Myocyte (in vitro differentiated cells): ENCODE data around the gene PYCR2. TPM values are rescaled to one million over a fixed set of nuclear protein-coding genes. Genes with fewer than 3 reads are reported as not detected.
"Not testable (repeated sequence)": the region's sequence is repeated elsewhere in the genome, so short reads cannot be mapped to it uniquely, and the experiment has no call there.

ENCODE experiments used
- DNase-seq: peaks from one replicate; pipeline ENCODE4 v3.0.0-alpha.2; 2012; ENCODE audit warnings: low read depth
- total RNA-seq: library from RNA; depleted of rRNA; stranded (reverse); fragments of >200 nt; gene quantifications from 2 replicates; pipeline ENCODE4 v1.2.3, GENCODE V29; 2014

The PYCR2 gene
- total RNA-seq, 1 donor from 2014 or later = 58.1 TPM

DNA sequence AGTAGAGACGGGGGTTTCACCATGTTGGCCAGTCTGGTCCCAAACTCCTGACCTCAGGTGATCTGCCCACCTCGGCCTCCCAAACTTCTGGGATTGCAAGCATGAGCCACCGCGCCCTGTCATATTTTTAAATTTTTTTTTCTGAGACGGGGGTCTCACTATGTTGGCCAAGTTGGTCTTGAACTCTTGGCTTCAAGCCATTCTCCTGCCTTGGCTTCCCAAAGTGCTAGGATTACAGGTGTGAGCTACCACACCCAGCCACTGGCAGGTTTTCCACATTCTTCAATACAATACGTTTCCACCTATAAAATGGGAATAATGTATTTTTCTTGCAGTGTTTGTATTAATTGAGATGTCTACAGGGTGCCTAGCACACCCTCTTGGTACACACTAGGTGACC, 31.7 kb downstream of the PYCR2 start:
- DNase-seq = no peak

DNA sequence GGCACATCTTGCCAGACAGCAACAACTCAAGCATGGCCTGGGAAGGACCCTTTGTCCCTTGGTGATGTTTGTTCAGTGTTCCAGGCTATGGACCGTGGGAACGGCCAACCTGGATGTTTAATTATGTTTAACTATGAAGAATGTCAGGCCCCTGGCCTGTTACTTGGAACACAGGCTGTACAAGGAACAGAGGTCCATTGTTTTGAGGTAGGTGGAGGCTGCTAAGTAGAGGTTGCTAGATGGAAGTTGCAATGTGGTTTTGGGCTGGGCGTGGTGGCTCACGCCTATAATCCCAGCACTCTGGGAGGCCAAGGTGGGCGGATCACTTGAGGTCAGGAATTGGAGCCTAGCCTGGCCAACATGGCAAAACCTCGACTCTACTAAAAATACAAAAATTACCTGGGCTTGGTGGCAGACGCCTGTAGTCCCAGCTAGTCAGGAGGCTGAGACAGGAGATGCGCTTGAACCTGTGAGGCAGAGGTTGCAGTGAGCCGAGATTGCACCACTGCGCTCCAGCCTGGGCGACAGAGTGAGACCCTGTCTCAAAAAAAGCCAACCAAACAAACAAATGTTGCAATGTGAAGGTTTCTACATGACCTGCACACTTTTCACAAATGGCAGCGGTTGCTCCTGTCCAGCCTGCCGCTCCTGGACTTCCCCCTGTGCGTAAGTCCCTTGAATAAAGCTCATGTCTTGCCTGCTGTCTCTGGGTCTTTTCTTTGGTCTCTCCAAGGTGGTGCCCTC, 32.6 kb downstream of the PYCR2 start:
- DNase-seq = no peak

DNA sequence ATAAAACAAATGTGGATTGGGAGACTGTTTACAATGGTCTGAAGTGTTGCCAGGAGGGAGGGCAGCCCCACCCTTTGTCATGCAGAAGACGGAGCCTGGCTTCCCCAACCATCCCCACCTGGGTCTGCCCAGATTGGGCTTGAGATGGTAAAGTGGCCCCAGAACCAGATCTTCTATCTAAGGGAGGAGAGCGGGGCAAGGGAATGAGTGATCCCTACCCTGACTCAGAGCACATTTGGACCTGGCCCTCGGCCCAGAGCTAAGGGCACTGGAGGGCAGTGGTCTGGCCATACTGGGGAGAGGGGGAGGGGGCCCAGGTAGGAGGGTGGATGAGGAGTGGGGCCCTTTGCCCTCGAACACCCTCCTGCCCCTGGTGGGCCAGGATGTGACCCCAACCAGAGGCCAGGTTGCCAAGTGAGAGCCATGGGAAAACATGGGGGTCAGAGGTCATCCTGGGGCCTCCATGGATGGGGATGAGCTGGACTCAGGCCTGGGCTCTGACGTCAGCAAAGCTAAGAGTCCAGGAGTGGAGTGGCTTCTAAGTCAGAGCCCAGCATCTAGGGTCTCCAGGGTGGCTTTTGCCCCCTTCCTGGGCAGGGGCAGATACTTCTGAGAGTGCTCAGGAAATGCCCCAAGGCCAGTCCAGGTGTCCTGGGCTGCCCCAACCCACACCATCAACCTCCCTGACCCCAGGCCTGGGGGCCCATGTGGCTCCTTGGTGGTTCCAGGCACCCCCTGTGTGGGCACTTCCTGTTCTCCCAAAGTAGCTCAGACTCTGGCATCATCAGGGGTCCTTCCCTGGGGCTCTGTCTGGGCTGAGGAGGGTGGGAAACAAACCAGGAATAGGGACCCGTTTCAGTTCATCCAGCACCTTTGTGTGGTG, 33.5 kb downstream of the PYCR2 start:
- no peak for DNase-seq

DNA sequence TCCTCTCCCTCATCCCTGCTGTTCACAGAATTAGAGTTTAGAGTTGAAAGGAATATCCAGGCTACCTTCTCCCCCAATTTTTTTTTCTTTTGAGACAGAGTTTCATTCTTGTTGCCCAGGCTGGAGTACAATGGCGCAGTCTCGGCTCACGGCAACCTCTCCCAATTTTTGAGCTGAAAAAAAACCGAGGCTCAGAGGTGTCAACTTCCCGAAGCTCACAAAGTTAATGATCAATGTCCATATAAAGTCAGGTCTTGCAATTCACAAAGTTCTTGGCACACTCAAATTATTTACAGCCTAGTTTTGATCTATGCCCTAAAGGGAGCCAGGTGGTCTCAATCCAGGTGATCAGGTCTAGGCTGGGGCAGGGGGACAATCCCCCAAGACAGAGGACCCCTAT, 34.3 kb downstream of the PYCR2 start:
- DNase-seq = no peak

DNA sequence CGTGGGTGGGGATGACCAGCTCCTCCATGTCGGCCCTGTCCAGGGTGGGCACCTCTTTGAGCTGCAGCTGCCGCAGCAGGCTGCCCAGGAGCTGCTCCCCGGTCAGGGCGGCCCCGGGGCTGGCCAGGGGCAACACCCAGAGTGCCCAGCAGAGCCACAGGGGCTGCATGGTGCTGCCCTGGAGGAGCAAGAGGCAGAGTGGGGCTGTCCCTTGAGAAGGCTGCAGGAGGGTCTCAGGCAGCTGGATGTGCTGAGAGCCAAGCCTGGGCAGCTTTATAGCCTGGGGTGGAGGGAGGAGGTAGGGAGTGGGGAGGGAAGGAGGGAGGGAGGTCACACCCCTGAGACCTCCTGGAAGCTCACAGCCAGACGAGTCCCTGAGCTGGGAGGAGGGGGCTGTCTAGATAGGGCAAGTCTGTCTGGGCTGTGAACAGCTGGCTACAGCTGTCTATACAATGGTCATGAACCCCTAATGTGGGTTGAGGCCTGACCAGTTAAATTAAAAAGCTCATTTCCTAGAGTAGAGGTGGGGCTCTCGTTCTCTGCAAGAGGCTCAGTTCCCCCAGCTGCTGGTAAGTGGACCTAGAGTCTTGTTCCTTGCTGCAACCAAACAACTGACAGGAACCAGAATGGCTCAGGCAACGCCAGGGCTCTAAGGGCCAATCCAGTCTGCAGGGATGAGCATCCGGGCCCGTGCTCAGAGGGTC, 35.0 kb downstream of the PYCR2 start, which contains the start of gene LEFTY1:
LEFTY1 (minus strand) TSS at position 249 of the 704 bp plus-strand sequence; CDS start at position 169, 80 bp downstream.
- no peak for DNase-seq

DNA sequence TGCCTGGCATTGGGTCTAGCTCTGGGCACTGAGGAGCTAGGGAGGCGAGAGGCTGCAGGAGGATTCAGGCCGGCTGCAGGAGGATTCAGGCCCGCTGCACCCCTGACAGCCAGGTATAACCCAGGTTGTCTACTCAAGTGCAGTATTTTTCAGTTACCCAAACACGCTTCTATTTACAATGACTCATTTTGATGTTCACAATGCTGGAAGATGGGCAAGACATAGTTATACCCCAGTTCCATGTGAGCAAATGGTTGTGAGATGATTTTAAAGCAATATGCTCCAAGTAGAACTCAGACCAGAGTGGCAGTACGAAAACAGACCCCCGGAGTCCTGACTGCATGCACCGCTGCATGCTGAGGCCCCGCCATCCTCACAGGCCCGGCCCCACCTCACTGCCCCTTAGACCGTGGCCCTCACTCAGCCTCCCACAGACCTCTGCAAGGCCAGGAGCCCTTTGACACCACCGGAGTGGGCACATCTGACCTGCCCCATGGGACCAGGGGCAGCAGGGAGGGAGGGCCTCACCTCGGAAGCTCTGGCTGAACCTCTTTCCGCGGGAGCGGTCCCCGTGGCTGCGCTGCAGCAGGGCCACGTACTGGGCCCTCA, 35.7 kb downstream of the PYCR2 start:
- DNase-seq = no peak

DNA sequence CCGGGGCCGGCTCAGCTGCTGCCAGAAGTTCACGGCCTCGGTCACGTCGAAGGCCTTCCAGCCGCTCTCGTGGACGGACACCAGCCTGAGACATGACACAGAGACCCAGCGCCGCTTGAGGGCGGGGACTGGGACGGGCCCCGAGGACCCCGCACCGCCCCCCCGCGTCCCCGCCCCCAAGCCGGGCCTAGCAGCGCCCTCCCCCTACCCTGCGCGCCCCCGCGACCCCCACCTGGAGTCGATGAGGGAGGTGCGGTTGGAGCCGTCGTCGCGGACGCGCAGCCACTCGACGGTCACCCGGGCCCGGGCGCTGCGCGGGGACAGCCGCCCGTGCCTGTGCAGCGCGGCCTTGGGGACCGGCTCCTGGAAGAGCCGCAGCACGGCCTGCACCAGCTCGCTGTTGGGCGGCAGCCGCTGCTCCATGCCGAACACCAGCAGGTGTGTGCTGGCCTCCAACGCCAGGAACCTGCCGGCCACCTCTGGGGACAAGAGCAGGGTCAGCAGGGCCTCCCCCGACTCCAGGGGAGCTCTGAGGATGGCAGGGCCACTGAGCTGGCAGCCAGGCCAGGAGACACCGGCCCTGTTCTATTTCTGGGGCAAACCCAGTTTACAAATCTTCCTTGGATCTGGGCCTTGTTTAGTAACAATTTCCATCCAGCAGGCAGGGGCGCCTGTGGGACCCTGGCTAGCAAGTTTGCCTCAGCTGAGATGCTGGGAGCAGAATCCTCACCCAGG, 36.3 kb downstream of the PYCR2 start:
- DNase-seq = not testable (repeated sequence)

DNA sequence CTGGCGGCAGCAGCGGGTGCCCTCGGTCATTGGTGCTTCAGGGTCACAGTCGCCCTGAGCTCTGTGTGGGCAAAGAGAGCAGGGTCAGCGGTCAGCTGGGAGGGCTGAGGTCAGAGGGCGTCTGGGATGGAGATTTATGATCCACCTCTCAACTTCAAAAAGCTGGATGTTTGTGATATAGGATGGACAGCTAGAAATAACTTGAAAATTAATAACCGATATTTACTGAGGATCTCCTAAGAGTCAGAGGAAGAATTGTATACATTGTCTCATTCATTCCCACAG, 37.1 kb downstream of the PYCR2 start:
- DNase-seq = no peak

DNA sequence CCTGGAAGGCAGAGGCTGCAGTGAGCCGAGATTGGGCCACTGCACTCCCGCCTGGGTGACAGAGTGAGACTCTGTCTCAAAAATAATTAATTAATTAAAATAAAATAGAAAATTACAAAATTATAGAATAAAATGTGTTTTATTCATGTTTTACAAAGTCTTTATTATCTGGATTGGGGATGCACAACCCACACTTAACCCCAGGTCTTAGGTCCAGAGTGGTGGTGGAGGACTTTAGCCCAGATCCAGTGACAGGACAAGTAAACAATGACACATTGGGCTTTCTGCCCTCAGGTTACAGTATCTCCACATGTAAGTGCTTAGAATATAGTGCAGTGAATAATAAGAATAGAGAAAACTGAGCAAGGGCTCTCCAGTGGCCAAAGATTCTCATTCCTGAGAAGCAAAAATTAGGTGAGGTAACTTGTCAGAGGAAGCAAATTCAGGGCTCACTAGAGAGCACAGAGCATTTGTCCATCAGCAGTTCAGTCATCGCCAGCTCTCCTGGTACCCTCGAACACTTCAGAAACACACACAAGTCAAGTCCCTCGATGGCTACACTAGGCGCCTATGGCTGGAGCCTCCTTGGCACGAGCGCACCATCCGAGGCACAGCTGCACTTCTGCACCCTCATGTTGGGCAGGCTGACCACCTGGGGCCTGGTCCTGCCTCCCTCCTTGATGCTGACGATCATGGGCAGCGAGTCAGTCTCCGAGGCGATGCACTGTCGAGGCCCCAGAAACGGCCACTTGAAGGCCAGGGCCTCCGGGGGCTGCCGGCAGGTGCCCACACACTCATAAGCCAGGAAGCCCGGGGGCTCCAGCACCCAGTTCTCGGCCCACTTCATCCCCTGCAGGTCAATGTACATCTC, 37.7 kb downstream of the PYCR2 start:
- DNase-seq = no peak

DNA sequence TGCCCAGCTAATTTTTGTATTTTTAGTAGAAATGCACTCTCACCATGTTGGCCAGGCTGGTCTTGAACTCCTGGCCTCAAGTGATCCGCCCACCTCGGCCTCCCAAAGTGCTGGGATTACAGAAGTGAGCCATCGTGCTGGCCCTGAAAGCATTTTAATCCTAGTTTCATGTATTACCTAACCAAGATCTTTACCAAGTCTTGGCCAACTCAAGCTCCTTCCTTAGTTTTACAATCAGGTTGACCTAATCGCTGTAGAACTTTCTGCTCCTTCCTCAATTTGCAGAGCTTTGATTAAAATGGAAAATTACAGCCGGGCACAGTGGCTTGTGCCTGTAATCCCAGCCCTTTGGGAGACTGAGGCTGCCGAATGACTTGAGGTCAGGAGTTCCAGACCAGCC, 38.7 kb downstream of the PYCR2 start:
- DNase-seq = no peak

DNA sequence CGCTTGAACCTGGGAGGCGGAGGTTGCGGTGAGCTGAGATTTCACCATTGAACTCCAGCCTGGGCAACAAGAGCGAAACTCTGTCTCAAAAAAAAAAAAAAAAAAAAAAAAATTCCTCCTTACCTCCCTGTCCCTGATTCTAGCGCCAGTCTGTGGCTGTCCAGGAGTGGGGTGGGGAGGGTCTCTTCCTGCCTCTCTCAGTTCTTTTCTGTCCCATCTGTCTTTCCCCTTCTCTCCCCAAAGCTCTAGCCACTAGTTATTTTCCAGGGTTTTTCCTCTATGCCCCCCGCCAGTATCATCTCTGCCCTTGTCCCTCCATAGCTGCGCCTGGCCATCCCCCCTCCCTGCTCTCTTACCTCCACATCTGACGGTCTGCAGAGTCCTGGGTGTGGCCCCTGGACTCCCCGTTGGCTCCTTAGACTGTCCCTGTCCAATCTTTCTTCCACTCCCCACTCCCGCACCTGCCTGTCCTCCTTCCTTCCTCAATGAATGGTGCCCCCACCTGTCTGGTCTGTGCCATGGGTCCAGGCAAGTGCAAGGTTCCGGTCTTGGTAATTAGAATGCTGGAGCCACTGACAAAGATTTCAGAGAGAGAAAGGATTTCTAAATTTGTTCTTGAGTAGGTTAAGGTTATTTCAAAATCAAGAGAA, 40.3 kb downstream of the PYCR2 start:
- no peak for DNase-seq

DNA sequence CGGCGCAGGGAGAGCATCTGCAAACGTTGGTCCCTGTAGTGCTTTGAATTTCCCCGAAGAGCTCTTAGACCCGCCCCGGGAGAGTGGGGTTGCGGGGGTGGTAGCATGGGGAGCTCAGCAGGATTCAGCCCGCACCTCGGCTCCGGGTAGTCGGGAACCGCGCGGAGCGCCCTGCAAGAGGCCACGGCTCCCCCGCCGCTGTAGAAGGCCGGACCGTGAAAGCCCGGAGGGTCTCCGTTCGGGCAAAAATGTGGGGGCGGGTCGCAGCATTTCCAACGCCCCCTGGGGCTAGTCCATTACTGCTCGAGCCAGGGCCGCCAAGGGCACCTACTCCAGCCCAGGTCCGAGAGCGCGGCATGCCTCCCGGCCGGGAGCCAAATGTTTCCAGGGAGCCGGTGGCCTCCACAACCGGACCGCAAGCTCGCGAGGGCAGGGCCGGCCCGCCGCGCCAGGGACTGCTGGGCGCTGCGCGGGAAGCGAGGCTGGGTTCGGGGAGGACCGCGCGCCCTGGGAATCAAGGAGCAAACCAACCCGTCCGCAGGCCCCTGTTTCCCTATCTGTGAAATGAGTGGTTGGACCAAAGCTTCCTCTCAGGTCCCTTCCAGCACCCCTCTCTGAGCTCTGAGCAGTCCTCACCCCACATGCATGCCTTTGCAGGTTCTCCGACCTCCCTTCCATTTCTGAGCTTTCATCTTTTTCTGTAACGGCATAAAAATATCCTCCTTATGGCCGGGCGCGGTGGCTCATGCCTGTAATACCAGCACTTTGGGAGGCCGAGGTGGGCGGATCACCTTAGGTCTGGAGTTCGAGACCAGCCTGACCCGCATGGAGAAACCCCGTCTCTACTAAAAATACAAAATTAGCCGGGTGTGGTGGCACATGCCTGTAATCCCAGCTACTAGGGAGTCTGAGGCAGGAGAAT, 41.1 kb downstream of the PYCR2 start:
- peak; percentile 55 for DNase-seq

DNA sequence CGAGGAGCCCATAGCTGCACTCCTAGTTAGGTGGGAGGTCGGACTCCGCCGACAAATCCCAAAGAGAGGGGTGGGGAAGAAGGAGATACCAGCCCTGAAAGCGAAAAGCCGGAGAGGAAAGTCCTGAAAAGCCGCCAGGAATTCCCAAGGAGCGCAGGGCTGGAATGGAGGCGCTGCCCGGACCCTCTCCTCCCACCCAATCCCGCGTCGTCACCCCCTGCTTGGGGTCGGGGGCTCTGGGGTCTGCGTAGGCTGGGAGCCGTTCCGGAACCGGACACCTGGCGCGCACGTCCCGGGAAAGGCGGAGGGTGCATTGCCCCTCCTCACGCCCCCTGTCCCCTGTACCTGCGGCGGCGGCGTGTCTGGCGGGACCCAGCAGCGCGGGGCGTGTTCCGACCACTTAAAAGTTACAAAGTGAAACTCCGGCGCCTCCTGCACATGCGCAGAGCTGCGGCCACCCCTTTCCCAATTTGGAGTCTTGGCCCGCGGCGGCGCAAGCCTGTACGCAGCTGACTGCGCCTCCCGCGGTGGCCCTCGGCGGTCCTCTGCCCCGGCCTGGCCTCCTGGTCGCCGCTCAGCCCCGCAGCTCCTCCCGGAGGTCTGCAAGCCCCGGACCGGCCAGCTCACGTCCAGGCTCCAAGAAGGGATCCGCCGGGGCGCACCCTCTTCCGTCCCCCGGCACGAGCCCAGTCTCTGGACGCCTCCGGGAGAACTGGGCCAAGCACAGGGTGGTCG, 41.9 kb downstream of the PYCR2 start, which contains the start of gene TMEM63A:
TMEM63A (minus strand) TSS at position 422 of the 735 bp plus-strand sequence. CDS start 4,800 bp downstream, outside the sequence.
- DNase-seq = peak; percentile 85

DNA sequence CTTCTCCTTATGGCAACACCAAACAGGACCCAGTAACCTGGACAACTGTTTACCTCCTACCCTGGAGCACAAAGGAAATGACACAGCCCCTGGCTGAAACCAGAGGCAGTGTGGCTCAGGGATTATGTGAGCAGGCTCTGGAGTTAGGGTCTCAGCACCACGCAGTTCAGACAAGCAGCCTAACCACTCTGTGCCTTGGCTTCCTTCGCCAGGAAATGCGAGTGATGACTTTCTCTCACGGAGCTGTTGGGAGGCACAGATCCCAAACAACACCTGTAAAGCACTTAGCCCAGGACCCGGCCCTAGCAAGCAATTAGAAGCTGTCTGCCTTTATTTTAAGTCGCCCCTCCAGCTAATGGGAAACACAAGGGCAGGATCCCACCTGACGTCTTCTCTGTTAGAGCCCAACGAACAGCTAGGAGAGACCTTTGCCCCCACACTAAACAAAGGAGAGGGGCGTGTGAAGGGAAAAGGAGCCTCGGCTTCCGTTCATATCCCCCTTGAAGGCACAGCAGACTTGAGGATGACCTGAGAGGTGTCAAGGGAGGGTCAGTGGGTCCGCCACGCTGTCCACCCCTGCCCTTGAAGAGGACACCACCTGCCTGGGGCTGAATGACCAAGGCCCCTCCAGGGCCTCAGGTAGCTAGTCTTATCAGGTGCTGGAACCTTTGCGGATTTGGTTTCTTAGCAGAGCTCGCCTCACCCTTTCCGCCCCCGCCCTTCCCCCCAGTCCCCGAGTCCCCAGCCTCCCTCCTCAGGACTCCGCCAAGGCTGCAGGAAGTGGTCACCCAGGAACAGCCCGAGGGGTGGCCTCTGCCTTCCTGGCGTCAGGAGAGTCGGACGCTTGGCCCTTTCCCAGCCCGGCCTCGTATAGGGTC, 42.7 kb downstream of the PYCR2 start:
- DNase-seq = peak; percentile 44

DNA sequence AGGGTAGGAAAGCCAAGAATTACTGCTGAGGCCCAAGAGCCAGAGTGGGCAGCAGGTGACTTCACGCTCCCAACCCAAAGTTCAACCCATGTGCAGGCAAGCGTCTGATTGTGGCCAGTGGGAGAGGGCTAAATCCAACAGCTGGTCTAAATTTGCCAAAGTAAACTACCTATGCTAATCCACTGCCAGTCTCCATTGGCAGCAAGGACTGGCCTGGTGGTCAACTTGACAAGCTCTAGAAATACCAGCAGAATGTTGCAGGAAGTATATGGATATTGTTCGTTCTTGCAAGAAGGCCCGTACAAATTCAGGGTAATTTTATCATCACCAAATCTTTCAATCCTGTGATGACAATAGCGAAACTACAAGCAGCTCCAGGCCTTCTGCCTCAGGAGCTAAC, 43.4 kb downstream of the PYCR2 start:
- DNase-seq = no peak

DNA sequence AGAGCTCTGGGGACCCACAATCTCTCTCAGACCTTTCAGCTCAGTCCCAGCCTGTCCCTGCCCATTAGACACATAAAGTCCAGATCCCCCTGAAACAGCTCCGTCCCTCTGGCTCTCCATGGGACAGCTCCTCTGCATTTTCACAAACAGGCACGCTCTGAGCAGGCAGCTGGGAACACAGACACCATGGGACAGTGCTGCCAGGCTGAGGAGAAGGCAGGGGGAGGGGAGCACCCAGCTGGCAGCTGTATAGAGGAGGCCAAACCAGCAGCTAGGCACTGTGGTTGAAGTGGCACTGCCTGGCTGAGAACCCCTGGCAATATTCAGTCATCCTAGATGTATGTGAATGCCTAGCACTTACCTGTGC, 43.8 kb downstream of the PYCR2 start:
- peak; percentile 36 for DNase-seq
